GOT3 (cell line): ENCODE data around the gene POFUT2.

ENCODE experiments used
- DNase-seq: peaks from one replicate; lab custom pipeline; 2025; ENCODE audit warnings: mixed read lengths; lab: John Stamatoyannopoulos, UW

Gene POFUT2, protein sequence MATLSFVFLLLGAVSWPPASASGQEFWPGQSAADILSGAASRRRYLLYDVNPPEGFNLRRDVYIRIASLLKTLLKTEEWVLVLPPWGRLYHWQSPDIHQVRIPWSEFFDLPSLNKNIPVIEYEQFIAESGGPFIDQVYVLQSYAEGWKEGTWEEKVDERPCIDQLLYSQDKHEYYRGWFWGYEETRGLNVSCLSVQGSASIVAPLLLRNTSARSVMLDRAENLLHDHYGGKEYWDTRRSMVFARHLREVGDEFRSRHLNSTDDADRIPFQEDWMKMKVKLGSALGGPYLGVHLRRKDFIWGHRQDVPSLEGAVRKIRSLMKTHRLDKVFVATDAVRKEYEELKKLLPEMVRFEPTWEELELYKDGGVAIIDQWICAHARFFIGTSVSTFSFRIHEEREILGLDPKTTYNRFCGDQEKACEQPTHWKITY

DNA sequence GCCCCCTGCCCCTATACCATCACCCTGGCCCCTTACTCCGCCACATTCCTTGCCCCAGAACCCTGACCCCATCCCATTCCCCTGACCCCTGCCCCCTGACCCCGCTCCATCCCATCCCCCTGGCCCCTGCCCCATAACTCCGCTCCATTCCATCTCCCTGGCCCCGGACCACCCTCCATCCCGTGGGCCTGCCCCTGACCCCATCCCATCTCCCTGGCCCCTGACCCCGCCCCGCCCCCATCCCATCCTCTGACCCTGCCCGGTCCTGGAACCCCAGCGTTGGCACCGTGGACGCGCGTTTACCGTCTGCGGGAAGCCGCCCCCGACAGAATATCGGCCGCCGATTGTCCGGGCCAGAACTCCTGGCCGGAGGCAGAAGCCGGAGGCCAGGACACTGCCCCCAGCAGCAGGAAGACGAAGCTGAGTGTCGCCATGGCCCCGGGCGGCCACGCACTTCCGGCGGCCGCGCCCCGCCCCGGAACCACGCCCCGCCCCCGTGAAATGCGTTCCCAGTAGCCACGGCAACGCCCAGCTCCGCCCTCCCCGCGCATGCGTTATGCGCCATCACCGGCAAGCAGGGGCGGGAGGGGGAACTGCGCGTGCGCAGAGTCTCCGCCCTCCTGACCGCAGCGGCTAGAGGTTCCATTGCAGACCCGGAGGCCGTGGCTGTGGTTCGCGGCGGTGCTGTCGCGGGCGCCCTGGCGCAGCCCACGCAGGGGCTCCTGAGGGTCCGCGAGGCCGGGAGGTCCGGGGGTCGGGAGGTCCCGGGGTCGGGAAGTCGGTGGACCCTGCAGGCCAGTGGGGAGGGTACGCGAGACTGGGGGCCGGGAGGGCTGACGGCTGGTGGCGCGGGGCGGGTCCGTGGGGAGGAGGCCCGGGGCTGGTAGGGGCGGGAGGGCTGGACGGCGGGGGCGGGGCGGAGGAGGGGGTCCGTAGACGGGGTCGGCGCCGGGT lies at the start of gene POFUT2:
Gene POFUT2, minus strand, starts transcription at position 458 of the 954 bp plus-strand sequence. Its CDS starts 24 bp downstream, at position 434.
- peak; percentile 93 for DNase-seq

DNA sequence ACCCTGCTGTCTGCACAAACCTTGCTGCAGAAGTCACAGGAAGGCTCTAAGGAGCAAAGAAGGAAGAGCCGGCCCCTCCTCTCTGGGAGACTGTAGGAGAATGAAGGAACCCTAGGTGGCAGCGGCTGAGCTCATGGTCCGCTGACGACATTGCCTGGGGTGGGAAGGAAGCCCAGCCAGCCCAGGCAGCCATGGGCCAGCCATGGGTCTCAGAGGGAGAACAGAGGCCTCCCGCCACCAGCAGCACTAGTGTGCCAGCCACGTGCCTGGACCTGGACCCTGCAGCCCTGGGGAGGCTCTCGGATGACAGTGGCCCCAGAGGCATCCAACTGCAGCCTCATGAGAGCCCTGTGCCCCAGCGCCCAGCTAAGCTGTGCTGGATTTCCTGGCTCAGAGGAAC lies 49.2 kb upstream of the POFUT2 start:
- no peak for DNase-seq

DNA sequence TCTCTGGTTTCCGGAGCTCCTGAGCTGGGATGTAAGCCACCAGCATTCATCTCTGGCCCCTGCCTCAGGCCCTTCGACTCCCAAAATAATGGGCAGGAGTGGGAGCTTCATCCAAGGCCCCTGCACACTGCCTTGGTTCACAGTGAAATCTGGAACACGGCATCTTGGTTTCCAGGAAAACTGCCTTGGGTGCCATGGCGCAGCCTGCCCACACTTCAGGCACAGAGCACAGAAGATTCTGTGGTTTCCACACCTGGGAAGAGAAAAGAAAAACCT lies 48.8 kb upstream of the POFUT2 start:
- DNase-seq = no peak

DNA sequence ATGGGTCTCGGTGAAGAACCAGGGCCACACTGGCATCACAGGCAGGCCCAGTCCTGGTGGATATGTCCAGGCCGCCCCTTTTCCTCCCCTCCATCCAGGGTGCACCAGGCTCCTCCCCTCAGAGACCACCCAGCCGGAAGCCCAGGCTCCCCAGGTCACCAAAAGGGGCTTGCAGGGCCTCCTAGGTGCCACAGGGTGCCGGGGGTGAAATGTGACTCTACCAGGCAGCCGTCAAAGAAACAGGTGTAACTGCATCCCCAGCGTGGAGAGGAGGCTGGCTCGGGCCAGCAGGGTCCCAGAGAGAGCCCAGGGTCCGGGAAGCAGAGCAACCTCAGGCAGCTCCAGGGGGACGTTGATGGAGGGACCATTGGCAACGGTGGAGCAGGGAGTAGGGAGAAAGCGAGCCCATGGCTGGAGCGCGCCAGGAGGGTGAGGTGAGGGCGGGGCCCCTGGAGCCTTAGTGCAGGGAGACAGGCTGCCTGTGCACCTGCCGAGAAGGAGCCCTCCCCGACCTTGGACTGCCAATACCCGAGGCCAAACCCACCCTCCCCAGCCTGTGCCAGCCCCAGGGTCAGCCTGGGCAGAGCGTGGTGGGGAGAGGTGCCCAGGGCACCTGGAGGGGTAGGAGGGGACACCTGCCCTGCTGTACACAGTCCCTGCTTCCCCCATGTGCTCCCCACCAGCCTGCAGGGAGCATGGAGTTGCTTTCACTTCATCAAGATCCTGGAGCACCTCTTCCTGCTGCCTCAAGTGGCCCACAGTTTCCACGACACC lies 48.3 kb upstream of the POFUT2 start:
- no peak for DNase-seq

DNA sequence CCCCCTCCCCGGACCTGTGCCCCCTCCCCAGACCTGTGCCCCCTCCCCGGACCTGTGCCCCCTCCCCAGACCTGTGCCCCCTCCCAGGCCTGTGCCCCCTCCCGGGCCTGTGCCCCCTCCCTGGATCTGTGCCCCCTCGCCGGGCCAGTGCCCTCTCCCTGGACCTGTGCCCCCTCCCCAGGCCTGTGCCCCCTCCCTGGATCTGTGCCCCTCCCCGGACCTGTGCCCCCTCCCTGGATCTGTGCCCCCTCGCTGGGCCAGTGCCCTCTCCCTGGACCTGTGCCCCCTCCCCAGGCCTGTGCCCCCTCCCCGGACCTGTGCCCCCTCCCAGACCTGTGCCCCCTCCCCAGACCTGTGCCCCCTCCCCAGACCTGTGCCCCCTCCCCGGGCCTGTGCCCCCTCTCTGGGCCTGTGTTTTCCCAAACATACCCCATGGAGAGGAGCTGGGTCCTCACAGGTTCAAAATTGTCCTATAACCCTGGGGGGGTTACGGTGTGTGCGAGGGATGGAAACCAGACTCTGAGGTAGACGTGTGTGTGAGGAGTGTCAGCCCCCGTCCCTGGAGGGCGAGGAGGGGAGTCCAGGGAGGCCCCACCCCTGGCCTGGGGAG lies 47.6 kb upstream of the POFUT2 start:
- no peak for DNase-seq

DNA sequence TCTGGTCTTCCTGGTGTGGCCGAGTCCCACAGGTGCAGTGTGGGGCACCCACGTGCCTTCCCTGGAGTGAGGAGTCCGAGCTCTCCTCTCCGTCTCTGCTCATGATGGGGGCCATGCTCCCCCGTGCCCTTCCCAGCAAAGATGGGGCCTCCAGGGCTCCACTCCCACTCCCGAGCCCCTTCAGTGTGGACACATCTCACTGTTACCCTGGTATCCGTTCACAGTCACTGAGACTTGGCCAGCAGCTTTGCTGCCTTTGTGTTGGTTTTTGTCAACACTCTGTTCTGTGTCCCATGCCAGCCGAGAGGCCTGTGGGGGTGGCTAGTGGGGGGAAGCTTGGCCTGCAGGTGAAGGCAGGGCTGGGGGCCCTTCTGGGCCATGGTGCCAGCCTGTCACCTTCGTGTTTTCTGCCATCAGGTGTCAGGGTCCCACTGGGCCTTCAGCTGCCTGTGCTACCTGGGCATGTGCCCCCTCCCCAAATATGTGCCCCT lies 46.9 kb upstream of the POFUT2 start:
- no peak for DNase-seq

DNA sequence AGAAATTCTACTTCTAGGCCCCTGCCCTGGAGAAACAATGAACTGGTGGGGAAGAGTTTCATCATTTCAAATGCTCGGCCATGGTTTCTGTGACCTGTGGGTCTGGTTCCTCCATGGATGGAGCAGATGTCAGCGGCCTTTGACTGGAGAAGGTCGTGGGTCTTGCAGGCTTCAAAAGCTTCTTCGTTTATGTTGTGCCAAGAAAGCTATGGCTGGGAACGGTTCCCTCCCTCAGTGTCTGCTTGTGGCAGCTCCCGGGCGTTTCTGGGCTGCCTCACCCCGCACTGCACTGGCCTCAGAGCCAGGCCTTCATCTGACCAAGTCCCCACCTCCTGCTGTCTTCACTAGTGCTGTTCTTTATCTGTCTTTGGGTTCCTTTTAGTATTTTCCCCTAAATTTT lies 46.4 kb upstream of the POFUT2 start:
- no peak for DNase-seq

DNA sequence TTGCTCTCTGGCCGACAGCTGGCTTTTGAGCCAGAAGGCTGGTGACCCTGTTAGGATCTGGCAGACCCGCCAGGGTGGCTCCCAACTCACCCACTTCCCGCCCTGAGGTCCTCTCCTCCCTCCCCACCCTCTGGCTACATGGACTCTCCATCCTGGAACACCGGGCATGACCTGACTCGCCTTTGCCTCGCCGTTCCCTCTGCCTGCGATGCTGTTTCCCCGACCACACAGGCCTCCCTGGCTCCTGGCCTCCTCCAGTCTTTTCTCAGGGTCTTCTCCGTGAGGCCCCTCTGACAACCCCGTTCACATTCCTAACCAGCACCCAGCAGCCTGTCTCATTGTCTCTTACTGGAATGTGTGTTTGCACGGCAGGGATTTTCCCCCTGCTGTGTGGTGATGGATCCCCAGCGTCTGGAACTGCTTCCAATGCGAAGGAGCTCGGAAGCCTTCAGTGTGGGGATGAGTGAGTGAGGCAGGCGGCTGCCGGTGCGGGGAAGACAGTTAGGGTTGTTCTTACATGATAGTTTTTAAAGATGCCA lies 46.0 kb upstream of the POFUT2 start:
- DNase-seq = no peak

DNA sequence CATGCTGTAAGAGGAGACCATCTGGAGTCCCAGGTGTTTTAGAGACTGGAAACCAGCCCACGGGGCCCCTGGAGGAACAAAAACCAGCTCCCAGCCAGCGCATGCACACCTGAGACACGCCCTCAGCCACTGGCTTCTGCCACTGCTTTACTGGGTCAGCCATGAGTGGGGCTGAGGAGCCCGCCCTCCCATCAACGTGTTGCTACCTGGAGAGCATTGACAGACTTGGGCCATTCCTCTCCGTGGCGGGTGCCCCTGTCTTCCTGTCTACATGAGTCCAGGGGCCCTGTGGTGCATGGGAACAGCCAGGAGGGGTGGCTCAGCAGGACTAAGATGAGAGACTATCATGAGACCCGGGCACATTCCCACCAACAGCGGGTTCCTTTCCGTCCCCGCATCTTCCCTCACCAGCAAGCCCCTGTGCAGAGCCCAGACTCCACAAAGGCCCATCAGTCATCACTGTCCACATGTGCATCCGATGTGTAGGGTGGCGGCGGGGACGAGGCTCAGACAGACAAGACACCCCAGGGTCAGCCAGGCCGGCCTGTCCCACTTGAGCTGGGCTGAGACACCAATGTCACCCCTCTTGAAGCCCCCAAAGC lies 45.4 kb upstream of the POFUT2 start:
- no peak for DNase-seq

DNA sequence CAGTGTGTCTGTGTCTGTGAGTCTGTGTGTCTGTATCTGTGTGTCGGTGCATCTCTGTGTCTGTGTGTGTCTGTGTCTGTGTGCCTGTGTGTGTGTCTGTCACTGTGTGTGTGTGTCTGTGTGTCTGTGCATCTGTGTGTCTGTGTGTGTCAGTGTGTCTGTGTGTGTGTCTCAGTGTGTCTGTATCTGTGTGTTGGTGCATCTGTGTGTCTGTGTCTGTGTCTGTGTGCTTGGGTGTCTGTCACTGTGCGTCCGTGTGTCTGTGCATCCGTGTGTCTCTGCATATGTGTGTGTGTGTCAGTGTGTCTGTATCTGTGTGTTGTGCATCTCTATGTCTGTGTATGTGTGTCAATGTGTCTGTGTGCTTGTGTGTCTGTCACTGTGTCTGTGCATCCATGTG lies 44.7 kb upstream of the POFUT2 start:
- no peak for DNase-seq

DNA sequence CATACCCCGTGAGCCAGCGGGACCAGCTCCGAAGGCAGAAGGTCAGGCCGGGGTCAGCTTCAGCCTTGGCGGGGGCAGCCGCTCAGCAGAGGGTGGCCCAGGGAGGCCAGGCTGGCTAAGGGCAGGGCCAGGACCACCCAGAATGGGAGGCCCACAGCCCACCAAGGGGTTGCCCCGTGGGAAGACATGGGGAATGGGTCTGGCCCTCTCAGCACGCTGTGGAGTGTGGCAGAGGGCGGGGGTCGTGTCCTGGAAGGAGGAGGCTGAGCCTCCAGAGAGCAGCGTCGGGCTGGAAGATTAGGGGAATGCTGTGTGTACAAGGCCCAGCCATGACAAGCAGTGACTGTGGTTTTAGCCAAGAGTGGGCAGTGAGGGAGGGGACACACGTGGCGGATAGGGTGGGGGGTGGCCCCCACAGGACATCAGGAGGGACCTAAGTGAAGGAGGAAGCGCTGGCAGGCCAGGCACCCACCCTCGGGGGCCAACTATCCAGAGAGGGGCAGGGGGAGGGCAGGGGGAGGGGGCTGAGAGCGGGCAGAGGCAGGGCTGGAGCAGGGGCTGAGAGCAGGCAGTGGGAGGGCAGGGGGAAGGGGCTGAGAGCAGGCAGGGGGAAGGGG lies 43.9 kb upstream of the POFUT2 start:
- no peak for DNase-seq

DNA sequence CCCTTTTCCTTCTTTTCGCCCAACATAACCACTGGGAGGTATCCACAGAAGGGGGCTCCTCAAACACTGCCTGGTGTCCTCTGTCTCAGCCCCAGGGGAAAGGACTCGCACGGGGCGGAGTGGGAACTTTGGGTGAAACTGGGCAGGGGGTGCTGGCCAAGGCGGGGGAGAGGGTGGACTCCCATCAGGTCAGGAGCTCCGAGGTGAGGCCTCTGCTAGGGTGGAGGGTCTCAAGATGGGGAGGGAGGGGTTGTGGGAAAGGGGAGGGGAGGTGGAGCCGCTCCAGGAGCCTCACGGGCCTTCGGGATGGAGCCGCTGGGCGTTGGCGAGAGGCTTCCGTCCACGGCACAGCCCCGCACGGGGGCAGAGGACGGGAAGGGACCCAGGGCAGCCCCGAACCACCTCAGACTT lies 43.2 kb upstream of the POFUT2 start:
- DNase-seq = no peak

DNA sequence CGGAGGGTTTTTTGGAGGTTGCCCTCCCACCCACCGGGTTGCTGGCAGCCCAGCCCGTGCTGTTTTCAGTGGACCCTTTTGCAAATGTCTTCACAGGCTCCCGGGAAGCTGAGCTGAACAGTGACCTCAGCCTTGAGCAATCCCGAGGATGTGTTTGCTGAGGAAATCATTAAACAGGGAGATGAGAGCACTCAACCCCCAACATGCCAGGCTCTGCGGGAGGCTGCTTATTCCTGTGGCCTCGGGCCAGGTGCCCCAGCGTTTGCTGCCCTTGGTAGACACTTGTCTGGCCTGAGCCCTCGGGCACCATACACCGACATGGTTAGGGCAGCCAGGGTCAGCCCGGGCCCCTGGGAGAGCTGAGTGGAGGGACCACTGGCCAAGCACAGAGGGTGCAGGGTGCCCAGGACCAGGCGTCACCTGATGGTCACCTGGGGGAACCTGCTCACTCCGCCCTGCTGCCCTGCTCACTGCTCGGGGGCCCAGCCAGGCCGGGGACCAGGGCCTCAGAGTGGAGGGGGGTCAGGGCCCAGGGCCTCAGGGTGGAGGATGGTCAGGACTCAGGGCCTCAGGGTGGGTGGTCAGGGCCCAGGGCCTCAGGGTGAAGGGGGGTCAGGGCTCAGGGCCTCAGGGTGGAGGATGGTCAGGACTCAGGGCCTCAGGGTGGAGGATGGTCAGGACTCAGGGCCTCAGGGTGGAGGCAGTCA lies 42.5 kb upstream of the POFUT2 start:
- DNase-seq = no peak

DNA sequence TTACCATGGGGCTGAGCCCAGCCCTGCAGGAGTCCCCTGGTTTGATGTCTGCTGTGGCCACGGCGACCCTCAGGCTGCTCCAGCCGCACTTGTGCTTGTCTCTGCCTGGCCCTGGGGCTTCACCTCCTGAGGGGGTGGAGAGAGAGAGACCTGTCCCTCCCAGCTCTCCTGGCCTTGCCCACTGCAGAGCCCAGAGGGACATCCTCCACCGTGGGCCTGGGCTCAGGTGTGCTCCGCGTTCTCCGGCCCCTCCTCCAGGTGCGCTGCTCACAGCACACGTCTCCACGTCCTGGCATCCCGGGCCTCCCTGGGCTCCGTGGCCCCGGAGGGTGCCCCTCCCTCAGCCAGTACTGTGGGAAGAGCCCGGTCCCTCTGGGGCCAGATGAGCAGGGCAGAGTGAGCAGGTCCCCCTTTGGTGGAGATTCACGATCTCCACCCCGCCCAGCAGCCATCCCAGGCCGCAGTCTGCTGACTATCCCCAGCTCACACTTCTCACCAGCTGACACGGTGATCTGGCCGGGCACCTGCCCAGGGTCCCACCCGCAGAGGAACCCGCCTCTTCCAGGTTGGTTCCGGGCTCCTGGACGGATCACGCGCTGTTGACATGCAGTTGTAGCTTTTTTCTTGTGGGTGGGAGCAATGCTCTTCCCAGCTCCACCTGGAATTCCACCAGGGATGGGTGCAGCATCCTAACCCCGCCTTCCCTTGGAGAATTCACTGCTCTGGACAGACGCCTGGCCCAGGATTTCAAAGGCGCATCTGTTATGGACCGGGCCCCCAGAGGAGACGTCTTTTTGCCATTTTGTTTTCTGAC lies 41.8 kb upstream of the POFUT2 start:
- DNase-seq = no peak

DNA sequence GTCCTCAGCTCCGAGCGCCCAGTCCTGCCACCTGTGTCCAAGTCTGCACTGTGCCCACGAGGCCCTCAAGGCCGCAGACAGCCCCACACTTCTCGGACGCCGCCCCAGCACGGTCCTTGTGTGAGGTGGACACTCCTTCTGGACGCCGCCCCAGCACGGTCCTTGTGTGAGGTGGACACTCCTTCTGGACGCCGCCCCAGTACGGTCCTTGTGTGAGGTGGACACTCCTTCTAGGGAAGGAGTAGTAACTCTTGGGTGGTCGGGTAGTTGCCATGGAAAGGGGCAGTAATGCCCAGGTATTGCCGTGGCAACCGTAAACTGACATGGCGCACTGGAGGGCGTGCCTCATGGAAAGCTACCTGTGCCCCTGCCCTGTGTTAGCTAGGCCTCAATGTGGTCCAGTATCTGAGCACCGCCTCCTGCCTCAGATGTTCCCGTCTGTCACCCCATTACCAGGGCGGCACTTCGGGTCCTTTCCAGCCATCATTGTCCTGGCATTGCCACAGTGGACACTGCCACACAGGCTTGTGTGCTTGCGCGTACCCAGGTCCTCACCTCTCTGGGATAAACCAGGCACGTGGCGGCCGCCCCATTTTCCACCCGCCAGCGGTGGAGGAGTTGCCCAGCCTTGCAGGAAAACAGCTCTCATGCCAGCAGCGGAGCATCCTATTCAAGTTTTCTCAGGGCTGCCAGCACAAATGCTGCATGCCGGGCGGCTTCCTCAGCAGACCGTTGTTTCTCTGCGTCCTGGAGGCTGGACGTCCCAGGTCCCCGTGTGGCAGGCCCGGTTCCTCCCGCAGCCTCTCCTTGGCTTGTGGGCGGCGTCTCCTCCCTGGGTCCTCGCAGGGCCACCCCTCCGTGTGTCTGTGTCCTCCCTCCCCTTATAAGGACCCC lies 40.8 kb upstream of the POFUT2 start:
- no peak for DNase-seq

DNA sequence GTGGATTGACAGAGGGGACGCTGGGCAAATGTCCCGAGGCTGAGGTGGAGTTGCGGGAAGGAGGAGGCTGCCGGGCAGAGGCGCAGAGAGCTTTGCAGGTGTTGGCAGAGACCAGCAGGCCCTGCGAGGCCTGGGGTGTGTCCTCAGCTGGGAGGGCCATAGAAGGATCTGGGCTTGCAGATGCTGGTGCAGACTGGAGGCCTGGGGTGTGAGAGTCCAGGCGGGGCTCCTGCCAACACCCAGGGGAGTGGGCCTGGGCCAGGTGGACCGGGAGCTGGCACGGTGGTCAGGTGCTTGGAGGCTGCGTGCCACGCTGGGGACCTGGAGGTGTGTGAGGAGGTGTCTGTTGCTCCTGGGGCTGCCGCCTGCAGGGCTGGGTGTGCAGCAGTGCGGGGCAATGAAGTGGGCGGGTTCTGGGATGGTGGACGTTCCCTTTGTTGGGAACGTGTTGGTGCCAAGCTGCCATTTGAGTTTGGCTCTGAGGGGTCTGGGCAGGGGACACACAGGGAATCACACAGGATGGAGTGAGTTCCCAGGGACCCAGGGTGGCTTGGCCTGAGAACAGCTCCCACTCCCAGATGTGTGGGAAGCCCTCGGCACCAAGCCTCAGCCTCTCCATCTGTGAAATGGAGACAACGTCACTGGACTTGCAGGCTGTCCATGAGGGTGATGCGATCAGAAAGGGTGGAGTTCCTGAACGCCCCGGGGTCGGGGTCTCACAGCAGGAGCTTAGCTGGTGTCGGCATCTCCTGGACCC lies 39.9 kb upstream of the POFUT2 start:
- no peak for DNase-seq

DNA sequence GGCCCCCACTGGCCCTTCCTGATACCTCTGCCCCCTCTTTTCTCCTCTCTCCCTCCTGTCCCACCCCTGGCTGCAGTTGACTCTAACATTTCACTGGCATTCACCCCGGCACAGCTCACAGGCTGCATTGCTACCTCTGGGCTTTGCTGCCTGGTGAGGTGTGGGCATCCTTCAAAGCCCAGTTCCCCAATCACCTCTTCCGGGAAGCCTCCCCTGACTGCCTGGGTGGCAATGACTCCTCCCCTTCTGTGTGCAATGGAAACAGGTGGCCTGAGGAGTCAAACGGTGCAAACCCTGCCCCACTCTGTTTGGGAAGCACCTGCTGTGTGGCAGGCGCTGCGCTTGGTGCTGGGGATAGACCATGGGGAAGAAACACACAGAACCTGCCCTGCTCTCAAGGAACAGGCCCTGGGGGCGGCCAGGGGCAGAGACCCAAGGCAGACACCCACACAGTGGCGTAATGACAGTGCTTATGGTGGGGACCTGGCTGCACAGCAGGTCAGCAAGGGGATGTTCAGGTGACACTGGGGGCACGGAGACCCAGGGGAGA lies 39.3 kb upstream of the POFUT2 start:
- DNase-seq = no peak
